GM12878 (cell line): ENCODE measurements around the gene GTPBP3.

Experiments used
- BCL11A ChIP-seq: IDR thresholded peaks from 2 replicates; pipeline ENCODE4 v1.6.1; 2011; ENCODE audit warnings: low read depth, low read length
- HDAC2 ChIP-seq: fragments of 200-600 bp; sonication (generic); IDR thresholded peaks from 2 replicates; pipeline ENCODE4 v1.6.1; 2017
- JUNB ChIP-seq: IDR thresholded peaks from 2 replicates; pipeline ENCODE4 v1.6.1; 2016; ENCODE audit warnings: antibody characterized with exemption, mild to moderate bottlenecking
- POLR2AphosphoS5 ChIP-seq: IDR thresholded peaks from 2 replicates; pipeline ENCODE4 v1.6.1; 2011; ENCODE audit warnings: mild to moderate bottlenecking, low read length, inconsistent platforms
- SRF ChIP-seq, 2 experiments: IDR thresholded peaks; 2 replicates each; pipeline ENCODE4 v1.6.1; 2011; ENCODE audit warnings: low read depth in 2 of 2, low read length in 2 of 2, mild to moderate bottlenecking in 1 of 2, moderate library complexity in 1 of 2
- TF ChIP-seq, protein P1 (sequence below): fragments of 450-650 bp; IDR thresholded peaks from 2 replicates; pipeline ENCODE4 v1.6.1; 2016; ENCODE audit warnings: mild to moderate bottlenecking, moderate library complexity, borderline replicate concordance
- TF ChIP-seq, protein P2 (sequence below): IDR thresholded peaks from 2 replicates; pipeline ENCODE4 v1.6.1; 2012; ENCODE audit warnings: low read depth, low read length, improper control_type of control experiment
- TF ChIP-seq, protein P3 (sequence below): fragments of 450-650 bp; IDR thresholded peaks from 2 replicates; pipeline ENCODE4 v1.6.1; 2017; ENCODE audit warnings: mild to moderate bottlenecking, moderate library complexity
- TF ChIP-seq, protein P4 (sequence below), 3 experiments: IDR thresholded peaks in 2 of 3; conservative IDR thresholded peaks in 1 of 3; 2 replicates each; pipeline ENCODE4 v1.5.1; 2011; ENCODE audit warnings: low read depth in 3 of 3, low read length in 3 of 3, mild to moderate bottlenecking in 3 of 3, control low read depth in 2 of 3, moderate library complexity in 2 of 3, inconsistent platforms in 1 of 3, mixed read lengths in 1 of 3; ENCODE audit not compliant: control insufficient read depth in 2 of 3, insufficient read depth in 1 of 3; ENCODE audit errors: extremely low read depth in 1 of 3

DNA sequence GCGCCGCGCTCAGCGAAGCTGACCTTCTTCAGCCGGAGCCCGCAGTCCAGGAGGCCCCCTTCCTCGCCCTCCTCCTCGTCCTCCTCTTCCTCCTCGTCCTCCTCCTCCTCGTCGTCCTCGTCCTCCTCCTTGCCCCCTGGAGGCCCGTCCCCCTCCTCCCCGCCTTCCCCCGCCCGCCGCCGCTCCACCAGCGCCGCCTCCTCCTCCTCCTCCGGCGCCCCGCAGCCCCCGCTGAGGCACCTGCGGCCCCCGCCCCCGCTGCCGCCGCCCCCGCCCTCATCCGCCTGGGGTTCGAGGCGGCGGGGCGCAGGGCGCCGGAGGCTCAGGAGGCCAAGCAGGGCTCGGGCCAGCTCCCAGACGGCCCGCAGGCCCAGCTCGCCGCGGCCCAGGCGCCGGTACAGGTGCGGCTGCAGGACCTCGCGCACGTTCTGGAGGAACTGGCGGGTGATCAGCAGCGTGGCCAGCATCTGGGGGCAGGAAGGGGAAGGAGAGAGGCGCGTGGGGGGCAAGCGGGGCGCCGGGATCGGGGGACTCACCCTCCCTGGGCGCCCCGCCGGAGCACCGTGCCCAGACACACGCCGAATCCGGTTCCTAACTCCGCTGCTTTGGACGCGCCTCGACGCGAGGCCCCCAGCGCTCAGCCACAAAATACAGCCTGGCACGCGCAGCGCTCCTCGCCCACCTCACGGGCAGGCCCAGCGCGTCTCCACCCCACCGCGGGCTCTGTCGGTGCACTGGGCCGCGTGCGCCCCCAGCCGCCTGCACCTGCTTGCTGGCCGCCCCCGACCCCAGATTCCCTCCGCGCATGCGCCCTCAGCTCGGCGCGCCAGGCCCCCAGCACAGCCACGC is 8.6 kb upstream of the GTPBP3 start:
- TF ChIP-seq, protein P1, sequence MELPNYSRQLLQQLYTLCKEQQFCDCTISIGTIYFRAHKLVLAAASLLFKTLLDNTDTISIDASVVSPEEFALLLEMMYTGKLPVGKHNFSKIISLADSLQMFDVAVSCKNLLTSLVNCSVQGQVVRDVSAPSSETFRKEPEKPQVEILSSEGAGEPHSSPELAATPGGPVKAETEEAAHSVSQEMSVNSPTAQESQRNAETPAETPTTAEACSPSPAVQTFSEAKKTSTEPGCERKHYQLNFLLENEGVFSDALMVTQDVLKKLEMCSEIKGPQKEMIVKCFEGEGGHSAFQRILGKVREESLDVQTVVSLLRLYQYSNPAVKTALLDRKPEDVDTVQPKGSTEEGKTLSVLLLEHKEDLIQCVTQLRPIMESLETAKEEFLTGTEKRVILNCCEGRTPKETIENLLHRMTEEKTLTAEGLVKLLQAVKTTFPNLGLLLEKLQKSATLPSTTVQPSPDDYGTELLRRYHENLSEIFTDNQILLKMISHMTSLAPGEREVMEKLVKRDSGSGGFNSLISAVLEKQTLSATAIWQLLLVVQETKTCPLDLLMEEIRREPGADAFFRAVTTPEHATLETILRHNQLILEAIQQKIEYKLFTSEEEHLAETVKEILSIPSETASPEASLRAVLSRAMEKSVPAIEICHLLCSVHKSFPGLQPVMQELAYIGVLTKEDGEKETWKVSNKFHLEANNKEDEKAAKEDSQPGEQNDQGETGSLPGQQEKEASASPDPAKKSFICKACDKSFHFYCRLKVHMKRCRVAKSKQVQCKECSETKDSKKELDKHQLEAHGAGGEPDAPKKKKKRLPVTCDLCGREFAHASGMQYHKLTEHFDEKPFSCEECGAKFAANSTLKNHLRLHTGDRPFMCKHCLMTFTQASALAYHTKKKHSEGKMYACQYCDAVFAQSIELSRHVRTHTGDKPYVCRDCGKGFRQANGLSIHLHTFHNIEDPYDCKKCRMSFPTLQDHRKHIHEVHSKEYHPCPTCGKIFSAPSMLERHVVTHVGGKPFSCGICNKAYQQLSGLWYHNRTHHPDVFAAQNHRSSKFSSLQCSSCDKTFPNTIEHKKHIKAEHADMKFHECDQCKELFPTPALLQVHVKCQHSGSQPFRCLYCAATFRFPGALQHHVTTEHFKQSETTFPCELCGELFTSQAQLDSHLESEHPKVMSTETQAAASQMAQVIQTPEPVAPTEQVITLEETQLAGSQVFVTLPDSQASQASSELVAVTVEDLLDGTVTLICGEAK = no peak
- no peak for TF ChIP-seq SRF (IDR thresholded peaks at IDR 0.05; ENCODE audit: low read depth in 2 of 2, low read length in 2 of 2)
- TF ChIP-seq BCL11A = no peak
- no peak for TF ChIP-seq POLR2AphosphoS5
- TF ChIP-seq, protein P2, sequence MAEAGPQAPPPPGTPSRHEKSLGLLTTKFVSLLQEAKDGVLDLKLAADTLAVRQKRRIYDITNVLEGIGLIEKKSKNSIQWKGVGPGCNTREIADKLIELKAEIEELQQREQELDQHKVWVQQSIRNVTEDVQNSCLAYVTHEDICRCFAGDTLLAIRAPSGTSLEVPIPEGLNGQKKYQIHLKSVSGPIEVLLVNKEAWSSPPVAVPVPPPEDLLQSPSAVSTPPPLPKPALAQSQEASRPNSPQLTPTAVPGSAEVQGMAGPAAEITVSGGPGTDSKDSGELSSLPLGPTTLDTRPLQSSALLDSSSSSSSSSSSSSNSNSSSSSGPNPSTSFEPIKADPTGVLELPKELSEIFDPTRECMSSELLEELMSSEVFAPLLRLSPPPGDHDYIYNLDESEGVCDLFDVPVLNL = no peak
- TF ChIP-seq, protein P3, sequence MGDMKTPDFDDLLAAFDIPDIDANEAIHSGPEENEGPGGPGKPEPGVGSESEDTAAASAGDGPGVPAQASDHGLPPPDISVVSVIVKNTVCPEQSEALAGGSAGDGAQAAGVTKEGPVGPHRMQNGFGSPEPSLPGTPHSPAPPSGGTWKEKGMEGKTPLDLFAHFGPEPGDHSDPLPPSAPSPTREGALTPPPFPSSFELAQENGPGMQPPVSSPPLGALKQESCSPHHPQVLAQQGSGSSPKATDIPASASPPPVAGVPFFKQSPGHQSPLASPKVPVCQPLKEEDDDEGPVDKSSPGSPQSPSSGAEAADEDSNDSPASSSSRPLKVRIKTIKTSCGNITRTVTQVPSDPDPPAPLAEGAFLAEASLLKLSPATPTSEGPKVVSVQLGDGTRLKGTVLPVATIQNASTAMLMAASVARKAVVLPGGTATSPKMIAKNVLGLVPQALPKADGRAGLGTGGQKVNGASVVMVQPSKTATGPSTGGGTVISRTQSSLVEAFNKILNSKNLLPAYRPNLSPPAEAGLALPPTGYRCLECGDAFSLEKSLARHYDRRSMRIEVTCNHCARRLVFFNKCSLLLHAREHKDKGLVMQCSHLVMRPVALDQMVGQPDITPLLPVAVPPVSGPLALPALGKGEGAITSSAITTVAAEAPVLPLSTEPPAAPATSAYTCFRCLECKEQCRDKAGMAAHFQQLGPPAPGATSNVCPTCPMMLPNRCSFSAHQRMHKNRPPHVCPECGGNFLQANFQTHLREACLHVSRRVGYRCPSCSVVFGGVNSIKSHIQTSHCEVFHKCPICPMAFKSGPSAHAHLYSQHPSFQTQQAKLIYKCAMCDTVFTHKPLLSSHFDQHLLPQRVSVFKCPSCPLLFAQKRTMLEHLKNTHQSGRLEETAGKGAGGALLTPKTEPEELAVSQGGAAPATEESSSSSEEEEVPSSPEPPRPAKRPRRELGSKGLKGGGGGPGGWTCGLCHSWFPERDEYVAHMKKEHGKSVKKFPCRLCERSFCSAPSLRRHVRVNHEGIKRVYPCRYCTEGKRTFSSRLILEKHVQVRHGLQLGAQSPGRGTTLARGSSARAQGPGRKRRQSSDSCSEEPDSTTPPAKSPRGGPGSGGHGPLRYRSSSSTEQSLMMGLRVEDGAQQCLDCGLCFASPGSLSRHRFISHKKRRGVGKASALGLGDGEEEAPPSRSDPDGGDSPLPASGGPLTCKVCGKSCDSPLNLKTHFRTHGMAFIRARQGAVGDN = no peak
- TF ChIP-seq, protein P4, sequence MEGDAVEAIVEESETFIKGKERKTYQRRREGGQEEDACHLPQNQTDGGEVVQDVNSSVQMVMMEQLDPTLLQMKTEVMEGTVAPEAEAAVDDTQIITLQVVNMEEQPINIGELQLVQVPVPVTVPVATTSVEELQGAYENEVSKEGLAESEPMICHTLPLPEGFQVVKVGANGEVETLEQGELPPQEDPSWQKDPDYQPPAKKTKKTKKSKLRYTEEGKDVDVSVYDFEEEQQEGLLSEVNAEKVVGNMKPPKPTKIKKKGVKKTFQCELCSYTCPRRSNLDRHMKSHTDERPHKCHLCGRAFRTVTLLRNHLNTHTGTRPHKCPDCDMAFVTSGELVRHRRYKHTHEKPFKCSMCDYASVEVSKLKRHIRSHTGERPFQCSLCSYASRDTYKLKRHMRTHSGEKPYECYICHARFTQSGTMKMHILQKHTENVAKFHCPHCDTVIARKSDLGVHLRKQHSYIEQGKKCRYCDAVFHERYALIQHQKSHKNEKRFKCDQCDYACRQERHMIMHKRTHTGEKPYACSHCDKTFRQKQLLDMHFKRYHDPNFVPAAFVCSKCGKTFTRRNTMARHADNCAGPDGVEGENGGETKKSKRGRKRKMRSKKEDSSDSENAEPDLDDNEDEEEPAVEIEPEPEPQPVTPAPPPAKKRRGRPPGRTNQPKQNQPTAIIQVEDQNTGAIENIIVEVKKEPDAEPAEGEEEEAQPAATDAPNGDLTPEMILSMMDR (IDR thresholded peaks at IDR 0.05 in 2 of 3, conservative IDR thresholded peaks at IDR 0.05 in 1 of 3; ENCODE audit: control insufficient read depth in 2 of 3, extremely low read depth in 1 of 3, insufficient read depth in 1 of 3, low read depth in 3 of 3, low read length in 3 of 3) = no peak
- no peak for TF ChIP-seq JUNB
- no peak for TF ChIP-seq HDAC2
